Natural killer cell treated with Interleukin-12 subunit alpha and Interleukin-12 subunit beta and Interleukin-15 and Interleukin-18, amount 100 ng/mL, for 72 hours (primary cell): ENCODE measurements around the gene BBS4. TPM values are rescaled to one million over a fixed set of nuclear protein-coding genes. Genes with fewer than 3 reads are reported as not detected.

ENCODE experiments used
- ATAC-seq, 2 donors: fragments of 150-1000 bp; cut with Tn5 transposase in 1 of 2; sonication (Bioruptor Pico), chemical (Tn5 transposase) in 1 of 2; 2 replicates each; pipeline ENCODE4 v1.10.0; 2021
- DNase-seq: peaks from one replicate; pipeline ENCODE4 v3.0.0; 2022; ENCODE audit warnings: low spot score
- H3K27ac Mint-ChIP-seq, 2 donors: 1 replicate in 1 of 2; 2 replicates in 1 of 2; pipeline ENCODE4 v1.8.0; 2022; ENCODE audit warnings: mixed read lengths in 2 of 2, mild to moderate bottlenecking in 1 of 2, moderate library complexity in 1 of 2
- H3K27me3 Mint-ChIP-seq, 2 donors: 1 replicate in 1 of 2; 2 replicates in 1 of 2; pipeline ENCODE4 v1.8.0; 2022; ENCODE audit warnings: mixed read lengths in 2 of 2
- H3K36me3 Mint-ChIP-seq: one replicate; pipeline ENCODE4 v1.8.0; 2022; ENCODE audit warnings: mixed read lengths
- H3K4me1 Mint-ChIP-seq, 2 donors: 1 replicate in 1 of 2; 2 replicates in 1 of 2; pipeline ENCODE4 v1.8.0; 2022; ENCODE audit warnings: low read depth in 2 of 2, mixed read lengths in 2 of 2, mild to moderate bottlenecking in 1 of 2
- H3K4me3 Mint-ChIP-seq: one replicate; pipeline ENCODE4 v1.8.0; 2022; ENCODE audit warnings: mixed read lengths
- H3K9me3 Mint-ChIP-seq: 2 replicates; pipeline ENCODE4 v1.8.0; 2022; ENCODE audit warnings: mixed read lengths
- total RNA-seq, 2 donors: library from RNA; stranded (reverse); gene quantifications; one replicate each; pipeline ENCODE4 v1.2.3, GENCODE V29; 2022

The BBS4 gene
- total RNA-seq, 2 donors from 2014 or later: 14.4 to 17.0 TPM

DNA sequence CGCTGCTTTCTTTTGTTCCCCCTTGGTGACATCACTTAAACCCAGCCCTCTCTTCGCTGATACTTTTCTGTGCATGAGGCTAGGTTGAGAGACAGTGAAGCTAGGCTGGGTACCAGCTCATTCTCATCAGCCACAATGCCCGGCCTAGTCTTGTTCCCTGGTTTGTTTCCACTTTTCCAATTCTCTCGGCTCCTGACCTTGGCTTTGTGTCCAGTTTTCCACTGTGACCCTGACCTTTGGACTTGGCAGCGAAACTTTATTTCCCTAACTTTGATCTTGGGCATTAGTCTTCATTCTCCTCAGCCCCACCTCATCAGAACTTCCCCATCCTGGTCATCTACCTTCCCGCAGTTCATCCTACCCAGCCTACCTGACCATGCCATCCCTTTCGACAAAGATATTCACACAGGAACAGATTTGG is 98.5 kb downstream of the BBS4 start:
- H3K4me1 Mint-ChIP-seq: peaks cover 54 to 76% of the 10 kb centered on the region in 2 donors
- H3K27me3 Mint-ChIP-seq: no peaks in the 10 kb centered on the region
- H3K27ac Mint-ChIP-seq: peak overlapping the region; percentile 80 to 91
- H3K9me3 Mint-ChIP-seq: no peaks in the 10 kb centered on the region
- H3K4me3 Mint-ChIP-seq: peak overlapping the region; percentile 86
- DNase-seq: no peak
- peaks cover 21% of the 10 kb centered on the region for H3K36me3 Mint-ChIP-seq
- peak in 1 of 2 donors; percentile 3 for ATAC-seq

DNA sequence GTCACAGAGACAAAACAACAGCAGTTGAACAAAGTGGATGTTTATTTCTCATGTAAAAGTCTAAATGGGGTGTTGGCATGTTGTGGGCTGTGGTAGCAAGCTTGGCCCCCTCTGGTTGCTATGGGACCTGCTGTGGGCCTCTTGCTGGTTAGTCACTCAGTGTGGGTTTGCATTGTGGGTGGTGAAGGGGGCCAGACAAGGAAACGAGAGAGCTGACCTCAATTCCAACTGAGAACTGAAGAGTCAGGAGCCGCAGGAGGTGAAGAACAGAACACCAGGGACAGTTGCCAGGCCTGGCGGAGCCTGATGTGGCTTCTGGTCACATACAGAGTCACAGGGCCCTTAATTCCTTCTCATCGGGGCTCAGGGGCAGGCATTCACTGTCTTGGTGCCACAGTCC is 99.4 kb downstream of the BBS4 start:
- peak; percentile 76 for DNase-seq
- Mint-ChIP-seq H3K27me3 (no peaks in the 10 kb centered on the region), H3K9me3 (no peaks in the 10 kb centered on the region), H3K4me3 (peak overlapping the region; percentile 86), H3K27ac (peak overlapping the region; percentile 80 to 91), H3K4me1 (peaks cover 46 to 69% of the 10 kb centered on the region in 2 donors), H3K36me3 (peaks cover 13% of the 10 kb centered on the region)
- ATAC-seq: peak; percentile 38 to 58

- no peak for ATAC-seq
- H3K4me3 Mint-ChIP-seq: peak overlapping the region; percentile 86
- peaks cover 13% of the 10 kb centered on the region for H3K36me3 Mint-ChIP-seq
Observed at GRCh38 chr15:72785841-72786240, 99.8 kb downstream of the BBS4 start.

GRCh38 chr15:72786242-72786641 is 100.2 kb downstream of the BBS4 start:
- H3K36me3 Mint-ChIP-seq: peaks cover 11% of the 10 kb centered on the region
- ATAC-seq: no peak
- H3K4me3 Mint-ChIP-seq: peak overlapping the region; percentile 86
- peaks cover 40 to 62% of the 10 kb centered on the region in 2 donors for H3K4me1 Mint-ChIP-seq
- H3K27ac Mint-ChIP-seq: peak overlapping the region; percentile 64 to 80
- no peaks in the 10 kb centered on the region for H3K27me3 Mint-ChIP-seq
- no peaks in the 10 kb centered on the region for H3K9me3 Mint-ChIP-seq
- no peak for DNase-seq

More at GRCh38 chr15:72785841-72786240, 99.8 kb downstream of the BBS4 start:
- DNase-seq: no peak
- H3K27me3 Mint-ChIP-seq: no peaks in the 10 kb centered on the region
- no peaks in the 10 kb centered on the region for H3K9me3 Mint-ChIP-seq
- peaks cover 44 to 66% of the 10 kb centered on the region in 2 donors for H3K4me1 Mint-ChIP-seq
- peak overlapping the region; percentile 80 to 91 for H3K27ac Mint-ChIP-seq

DNA sequence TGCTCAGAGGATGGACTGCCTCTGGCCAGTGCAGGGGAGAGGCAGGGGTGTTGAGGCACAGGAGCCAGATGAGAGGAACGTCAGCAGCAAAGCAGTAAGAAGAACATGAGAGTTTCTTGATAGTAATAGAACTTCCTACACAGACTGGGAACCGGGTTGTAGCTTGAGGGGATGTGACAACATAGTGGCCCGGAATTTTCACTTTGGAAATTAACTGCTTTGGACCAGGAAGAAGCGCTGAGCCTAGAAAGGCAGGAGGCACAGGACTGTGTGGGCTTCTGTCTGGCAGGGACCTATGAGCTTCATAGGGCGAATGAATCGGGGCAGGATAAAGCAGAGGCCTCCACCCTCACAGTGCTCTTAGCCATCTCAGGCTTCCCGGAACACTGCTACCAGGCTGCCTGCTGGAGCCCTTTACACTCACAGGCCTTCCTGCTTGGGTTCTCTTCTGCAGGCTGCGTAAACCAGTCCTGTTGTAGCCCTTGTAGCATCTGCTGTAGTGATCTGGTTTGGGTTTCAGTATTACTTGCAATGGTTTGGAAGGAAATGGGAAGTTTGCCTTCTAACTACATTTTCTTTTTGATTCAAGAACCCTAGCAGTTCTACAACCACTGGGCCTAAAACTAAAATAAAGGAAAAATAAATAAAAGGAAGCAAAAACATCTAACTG is 100.8 kb downstream of the BBS4 start:
- Mint-ChIP-seq H3K9me3 (no peaks in the 10 kb centered on the region), H3K4me3 (peak overlapping the region; percentile 86), H3K4me1 (peaks cover 34 to 56% of the 10 kb centered on the region in 2 donors), H3K27ac (peak overlapping the region; percentile 64 to 80), H3K36me3 (peaks cover 8% of the 10 kb centered on the region), H3K27me3 (no peaks in the 10 kb centered on the region)
- ATAC-seq (no peak), DNase-seq (no peak)

DNA sequence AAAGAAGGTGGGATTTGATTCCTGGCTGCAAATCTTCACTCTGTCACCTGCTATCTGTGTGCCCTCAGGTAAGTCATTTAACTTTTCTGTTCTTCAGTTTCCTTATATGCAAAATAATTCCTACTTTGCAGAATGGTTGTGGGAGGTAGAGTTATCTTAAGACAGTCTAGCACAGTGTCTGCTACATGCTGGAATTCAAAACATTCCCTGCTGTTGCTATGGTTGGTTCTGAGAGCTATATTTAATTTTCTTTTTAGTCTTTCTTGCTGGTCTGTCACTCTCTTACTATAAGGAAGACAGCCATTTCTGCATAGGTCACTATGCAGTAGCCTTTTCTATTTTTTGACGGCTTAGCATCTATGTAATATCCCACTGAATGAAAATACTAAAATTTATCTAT is 101.5 kb downstream of the BBS4 start:
- Mint-ChIP-seq H3K4me3 (no peak overlapping the region), H3K9me3 (no peaks in the 10 kb centered on the region), H3K27ac (peak overlapping the region in 1 of 2 donors; percentile 80), H3K4me1 (peaks cover 31 to 50% of the 10 kb centered on the region in 2 donors), H3K36me3 (peaks cover 7% of the 10 kb centered on the region), H3K27me3 (peaks cover 4 to 5% of the 10 kb centered on the region in 2 donors)
- ATAC-seq: no peak
- DNase-seq: no peak

Other genes with a start within 250 kb of the BBS4 start
- 100 to 1,000 TPM; 155 to 175 TPM for gene ARIH1, start 211.9 kb upstream of the BBS4 start, total RNA-seq
- not detected for gene GOLGA6B, start 31.5 kb upstream of the BBS4 start, total RNA-seq
- under 1 TPM; 0.26 to 0.39 TPM for gene HIGD2B, start within 50 bp of the BBS4 start, total RNA-seq
- 100 to 1,000 TPM in 1 of 2 donors, 10 to 100 TPM in 1; 96.8 to 135 TPM for gene ADPGK, start 97.6 kb downstream of the BBS4 start, total RNA-seq